Measurements from ENCODE around the gene EXT2. TPM values are rescaled to one million over a fixed set of nuclear protein-coding genes. Genes with fewer than 3 reads are reported as not detected.

Gene EXT2
- total and polyA plus RNA-seq, 2 of the 13 experiments (the other 11 are each of a cell fraction or from before 2014, with no cell fraction given) = 61.5 to 68.7 TPM

DNA sequence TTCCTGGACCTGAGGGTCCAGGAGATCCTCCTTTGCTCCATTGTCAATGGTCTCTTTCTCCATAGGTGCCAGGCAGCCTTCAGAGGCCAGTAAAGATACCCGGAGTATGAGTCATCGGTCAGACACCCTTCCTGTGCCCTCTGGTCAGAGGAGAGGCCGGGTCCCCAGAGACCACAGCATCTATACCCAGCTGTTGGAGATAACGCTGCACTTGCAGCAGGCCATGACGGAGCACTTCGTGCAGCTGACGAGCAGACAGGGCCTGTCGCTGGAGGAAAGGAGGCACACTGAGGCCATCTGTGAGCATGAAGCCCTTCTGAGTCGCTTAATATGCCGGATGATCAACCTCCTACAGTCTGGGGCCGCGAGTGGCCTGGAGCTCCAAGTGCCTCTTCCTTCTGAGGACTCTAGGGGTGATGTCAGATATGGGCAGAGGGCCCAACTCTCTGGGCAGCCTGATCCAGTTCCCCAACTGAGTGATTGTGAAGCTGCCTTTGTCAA is 47.5 kb upstream of the EXT2 start, which contains the start of gene ACCSL (continued):
- TF ChIP-seq, protein P1, sequence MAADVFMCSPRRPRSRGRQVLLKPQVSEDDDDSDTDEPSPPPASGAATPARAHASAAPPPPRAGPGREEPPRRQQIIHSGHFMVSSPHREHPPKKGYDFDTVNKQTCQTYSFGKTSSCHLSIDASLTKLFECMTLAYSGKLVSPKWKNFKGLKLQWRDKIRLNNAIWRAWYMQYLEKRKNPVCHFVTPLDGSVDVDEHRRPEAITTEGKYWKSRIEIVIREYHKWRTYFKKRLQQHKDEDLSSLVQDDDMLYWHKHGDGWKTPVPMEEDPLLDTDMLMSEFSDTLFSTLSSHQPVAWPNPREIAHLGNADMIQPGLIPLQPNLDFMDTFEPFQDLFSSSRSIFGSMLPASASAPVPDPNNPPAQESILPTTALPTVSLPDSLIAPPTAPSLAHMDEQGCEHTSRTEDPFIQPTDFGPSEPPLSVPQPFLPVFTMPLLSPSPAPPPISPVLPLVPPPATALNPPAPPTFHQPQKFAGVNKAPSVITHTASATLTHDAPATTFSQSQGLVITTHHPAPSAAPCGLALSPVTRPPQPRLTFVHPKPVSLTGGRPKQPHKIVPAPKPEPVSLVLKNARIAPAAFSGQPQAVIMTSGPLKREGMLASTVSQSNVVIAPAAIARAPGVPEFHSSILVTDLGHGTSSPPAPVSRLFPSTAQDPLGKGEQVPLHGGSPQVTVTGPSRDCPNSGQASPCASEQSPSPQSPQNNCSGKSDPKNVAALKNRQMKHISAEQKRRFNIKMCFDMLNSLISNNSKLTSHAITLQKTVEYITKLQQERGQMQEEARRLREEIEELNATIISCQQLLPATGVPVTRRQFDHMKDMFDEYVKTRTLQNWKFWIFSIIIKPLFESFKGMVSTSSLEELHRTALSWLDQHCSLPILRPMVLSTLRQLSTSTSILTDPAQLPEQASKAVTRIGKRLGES (CRISPR knock-in tag; IDR thresholded peaks at IDR 0.05; ENCODE audit: borderline replicate concordance) = no peak
- TF ChIP-seq HNRNPL (IDR thresholded peaks at IDR 0.05; ENCODE audit: low read depth, low read length) = no peak
- no peak for TF ChIP-seq CHD2 (IDR thresholded peaks at IDR 0.05; ENCODE audit: low read depth, low read length)
- no peak for TF ChIP-seq STAG1 (CRISPR knock-in tag; IDR thresholded peaks at IDR 0.05)
- TF ChIP-seq REL (CRISPR knock-in tag; conservative IDR thresholded peaks at IDR 0.05) = no peak

DNA sequence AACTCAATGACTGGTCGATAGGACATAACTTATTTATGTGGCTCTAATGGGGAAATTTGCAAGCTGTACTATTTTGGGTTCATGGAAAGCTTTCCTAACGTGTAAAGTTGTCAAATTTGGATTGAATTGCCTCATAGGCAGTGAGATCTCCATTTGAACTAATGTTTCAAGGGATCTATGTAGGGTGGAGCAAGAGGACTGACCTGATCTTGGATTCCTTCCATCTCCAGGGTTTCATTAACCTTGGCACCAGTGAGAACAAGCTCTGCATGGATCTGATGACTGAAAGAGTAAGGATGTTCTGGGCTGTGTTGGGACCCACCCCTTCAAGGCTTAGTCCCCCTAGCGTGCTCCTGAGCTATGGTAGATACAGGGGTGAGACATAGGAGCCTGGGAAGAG is 45.6 kb upstream of the EXT2 start:
- no peak overlapping the region for H3K9ac ChIP-seq (ENCODE audit: insufficient read depth, low read depth, low read length)
- H2AFZ ChIP-seq (ENCODE audit: low read length) = no peak overlapping the region
- H3K4me3 ChIP-seq (replicated peaks in 1 of 3; ENCODE audit: insufficient read depth in 1 of 3, low read depth in 2 of 3, low read length in 3 of 3) = no peak overlapping the region
- no peaks in the 10 kb centered on the region for H3K9me3 ChIP-seq (ENCODE audit: low read length)
- in situ Hi-C loops (cut with HindIII; ENCODE audit: extremely low pct_ligation_motif_present, low pct_unique_long_range_greater_than_20kb) = no loop called here
- H3K36me3 ChIP-seq (replicated peaks in 1 of 2; ENCODE audit: control insufficient read depth in 1 of 2, insufficient read depth in 2 of 2, low read length in 2 of 2) = no peaks in the 10 kb centered on the region
- no peaks in the 10 kb centered on the region for H3K79me2 ChIP-seq (ENCODE audit: insufficient read depth, low read length)
- DNase-seq (ENCODE audit: low spot score) (no peak), ATAC-seq (no peak), FAIRE-seq (no peak)
- H4K20me1 ChIP-seq (ENCODE audit: insufficient read depth, low read length) = no peaks in the 10 kb centered on the region
- H3K27ac ChIP-seq (ENCODE audit: extremely low read length, insufficient read depth, low read length) = no peak overlapping the region
- 0% methylated on average over 3 of the region's 3 CpGs for WGBS (ENCODE audit: low lambda C conversion rate)
- H3K27me3 ChIP-seq (ENCODE audit: control insufficient read depth in 1 of 2, insufficient read depth in 2 of 2, low read length in 2 of 2) = peaks cover 2 to 6% of the 10 kb centered on the region in 2 experiments; a peak in 2 of 5 replicates
- POLR2A ChIA-PET = no interaction called here
- no peak overlapping the region for H3K4me2 ChIP-seq (ENCODE audit: low read depth, low read length)
- H3K4me1 ChIP-seq (ENCODE audit: insufficient read depth, low read length) = no peaks in the 10 kb centered on the region
- CTCF ChIA-PET (ENCODE audit: low intra/inter-chr PET ratio, low total read pairs) = no interaction called here
- BruUV-seq (replicated peaks) = no TSS peak
- intact Hi-C loops (cut with micrococcal nuclease; ENCODE audit: unreplicated experiment) = no loop called here
- TF ChIP-seq GATA4 (IDR thresholded peaks at IDR 0.05; ENCODE audit: borderline replicate concordance, low read depth) = no peak
- TF ChIP-seq, protein P2, sequence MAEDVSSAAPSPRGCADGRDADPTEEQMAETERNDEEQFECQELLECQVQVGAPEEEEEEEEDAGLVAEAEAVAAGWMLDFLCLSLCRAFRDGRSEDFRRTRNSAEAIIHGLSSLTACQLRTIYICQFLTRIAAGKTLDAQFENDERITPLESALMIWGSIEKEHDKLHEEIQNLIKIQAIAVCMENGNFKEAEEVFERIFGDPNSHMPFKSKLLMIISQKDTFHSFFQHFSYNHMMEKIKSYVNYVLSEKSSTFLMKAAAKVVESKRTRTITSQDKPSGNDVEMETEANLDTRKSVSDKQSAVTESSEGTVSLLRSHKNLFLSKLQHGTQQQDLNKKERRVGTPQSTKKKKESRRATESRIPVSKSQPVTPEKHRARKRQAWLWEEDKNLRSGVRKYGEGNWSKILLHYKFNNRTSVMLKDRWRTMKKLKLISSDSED (CRISPR knock-in tag; IDR thresholded peaks at IDR 0.05) = no peak
- TF ChIP-seq AGO1 (IDR thresholded peaks at IDR 0.05; ENCODE audit: low read depth, low read length, poor library complexity, severe bottlenecking) = no peak
- TF ChIP-seq, protein P3, sequence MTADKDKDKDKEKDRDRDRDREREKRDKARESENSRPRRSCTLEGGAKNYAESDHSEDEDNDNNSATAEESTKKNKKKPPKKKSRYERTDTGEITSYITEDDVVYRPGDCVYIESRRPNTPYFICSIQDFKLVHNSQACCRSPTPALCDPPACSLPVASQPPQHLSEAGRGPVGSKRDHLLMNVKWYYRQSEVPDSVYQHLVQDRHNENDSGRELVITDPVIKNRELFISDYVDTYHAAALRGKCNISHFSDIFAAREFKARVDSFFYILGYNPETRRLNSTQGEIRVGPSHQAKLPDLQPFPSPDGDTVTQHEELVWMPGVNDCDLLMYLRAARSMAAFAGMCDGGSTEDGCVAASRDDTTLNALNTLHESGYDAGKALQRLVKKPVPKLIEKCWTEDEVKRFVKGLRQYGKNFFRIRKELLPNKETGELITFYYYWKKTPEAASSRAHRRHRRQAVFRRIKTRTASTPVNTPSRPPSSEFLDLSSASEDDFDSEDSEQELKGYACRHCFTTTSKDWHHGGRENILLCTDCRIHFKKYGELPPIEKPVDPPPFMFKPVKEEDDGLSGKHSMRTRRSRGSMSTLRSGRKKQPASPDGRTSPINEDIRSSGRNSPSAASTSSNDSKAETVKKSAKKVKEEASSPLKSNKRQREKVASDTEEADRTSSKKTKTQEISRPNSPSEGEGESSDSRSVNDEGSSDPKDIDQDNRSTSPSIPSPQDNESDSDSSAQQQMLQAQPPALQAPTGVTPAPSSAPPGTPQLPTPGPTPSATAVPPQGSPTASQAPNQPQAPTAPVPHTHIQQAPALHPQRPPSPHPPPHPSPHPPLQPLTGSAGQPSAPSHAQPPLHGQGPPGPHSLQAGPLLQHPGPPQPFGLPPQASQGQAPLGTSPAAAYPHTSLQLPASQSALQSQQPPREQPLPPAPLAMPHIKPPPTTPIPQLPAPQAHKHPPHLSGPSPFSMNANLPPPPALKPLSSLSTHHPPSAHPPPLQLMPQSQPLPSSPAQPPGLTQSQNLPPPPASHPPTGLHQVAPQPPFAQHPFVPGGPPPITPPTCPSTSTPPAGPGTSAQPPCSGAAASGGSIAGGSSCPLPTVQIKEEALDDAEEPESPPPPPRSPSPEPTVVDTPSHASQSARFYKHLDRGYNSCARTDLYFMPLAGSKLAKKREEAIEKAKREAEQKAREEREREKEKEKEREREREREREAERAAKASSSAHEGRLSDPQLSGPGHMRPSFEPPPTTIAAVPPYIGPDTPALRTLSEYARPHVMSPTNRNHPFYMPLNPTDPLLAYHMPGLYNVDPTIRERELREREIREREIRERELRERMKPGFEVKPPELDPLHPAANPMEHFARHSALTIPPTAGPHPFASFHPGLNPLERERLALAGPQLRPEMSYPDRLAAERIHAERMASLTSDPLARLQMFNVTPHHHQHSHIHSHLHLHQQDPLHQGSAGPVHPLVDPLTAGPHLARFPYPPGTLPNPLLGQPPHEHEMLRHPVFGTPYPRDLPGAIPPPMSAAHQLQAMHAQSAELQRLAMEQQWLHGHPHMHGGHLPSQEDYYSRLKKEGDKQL (CRISPR knock-in tag; IDR thresholded peaks at IDR 0.05; ENCODE audit: low read depth) = no peak
- TF ChIP-seq ZNF329 (CRISPR knock-in tag; IDR thresholded peaks at IDR 0.05; ENCODE audit: low read depth) = no peak
- TF ChIP-seq CBX2 (IDR thresholded peaks at IDR 0.05; ENCODE audit: low read depth, low read length) = no peak
- TF ChIP-seq CBX2 (CRISPR knock-in tag; IDR thresholded peaks at IDR 0.05; ENCODE audit: low read depth) = no peak
